Dendritic cell treated with granulocyte-macrophage colony-stimulating factor and Interleukin-4, amounts not matched to agents 40 ng/mL and 50 ng/mL, for 4 days (primary cell): ENCODE results near the gene CTU2.

Experiments used
- H3K27ac Mint-ChIP-seq: one replicate; pipeline ENCODE4 v1.8.0; 2022; ENCODE audit warnings: mild to moderate bottlenecking, mixed read lengths
- H3K27me3 Mint-ChIP-seq: one replicate; pipeline ENCODE4 v1.8.0; 2022; ENCODE audit warnings: mild to moderate bottlenecking, mixed read lengths
- H3K36me3 Mint-ChIP-seq: one replicate; pipeline ENCODE4 v1.8.0; 2022; ENCODE audit warnings: low read depth, mixed read lengths
- H3K4me1 Mint-ChIP-seq: one replicate; pipeline ENCODE4 v1.8.0; 2022; ENCODE audit warnings: low read depth, mixed read lengths
- H3K4me3 Mint-ChIP-seq: one replicate; pipeline ENCODE4 v1.8.0; 2022; ENCODE audit warnings: mild to moderate bottlenecking, moderate library complexity, mixed read lengths
- H3K9me3 Mint-ChIP-seq: one replicate; pipeline ENCODE4 v1.8.0; 2022; ENCODE audit warnings: mixed read lengths
- intact Hi-C: fragments of 100-400 bp; cut with micrococcal nuclease; formaldehyde crosslinking; loops from one replicate; pipeline ENCODE4 v1.15.0; 2022

CTU2 gene

GRCh38 chr16:88718178-88718577 is 11.9 kb downstream of the CTU2 start:
- Mint-ChIP-seq H3K36me3 (peaks cover 100% of the 10 kb centered on the region), H3K27me3 (no peaks in the 10 kb centered on the region), H3K9me3 (no peaks in the 10 kb centered on the region), H3K27ac (peak overlapping the region; percentile 30), H3K4me1 (peaks cover 17% of the 10 kb centered on the region), H3K4me3 (no peak overlapping the region)
- intact Hi-C loops = no loop called here

GRCh38 chr16:88719267-88719932 is 13.1 kb downstream of the CTU2 start:
- H3K27ac Mint-ChIP-seq = no peak overlapping the region
- intact Hi-C loops = no loop called here
- H3K4me3 Mint-ChIP-seq = no peak overlapping the region
- H3K9me3 Mint-ChIP-seq = no peaks in the 10 kb centered on the region
- H3K36me3 Mint-ChIP-seq = peaks cover 100% of the 10 kb centered on the region
- peaks cover 17% of the 10 kb centered on the region for H3K4me1 Mint-ChIP-seq
- no peaks in the 10 kb centered on the region for H3K27me3 Mint-ChIP-seq

DNA sequence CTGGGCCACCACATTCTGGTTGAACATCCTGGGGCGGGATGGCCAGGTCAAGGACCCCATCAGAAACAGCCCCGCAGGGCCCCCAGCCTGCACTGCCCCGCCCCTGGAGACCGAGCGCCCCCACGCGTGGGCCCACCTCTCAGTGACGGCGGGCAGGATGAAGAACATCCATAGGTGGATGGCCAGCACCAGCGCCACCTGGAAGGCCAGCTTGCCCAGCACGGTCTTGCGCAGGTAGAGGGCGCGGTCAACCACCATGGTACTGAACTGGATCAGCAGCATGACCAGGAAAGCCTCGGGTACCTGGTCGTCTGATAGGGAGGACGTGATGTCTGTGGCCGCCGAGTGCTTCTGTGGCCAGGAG is 13.6 kb downstream of the CTU2 start:
- peaks cover 17% of the 10 kb centered on the region for H3K4me1 Mint-ChIP-seq
- no peak overlapping the region for H3K4me3 Mint-ChIP-seq
- H3K36me3 Mint-ChIP-seq = peaks cover 100% of the 10 kb centered on the region
- intact Hi-C loops = no loop called here
- no peaks in the 10 kb centered on the region for H3K27me3 Mint-ChIP-seq
- H3K9me3 Mint-ChIP-seq = no peaks in the 10 kb centered on the region
- H3K27ac Mint-ChIP-seq = no peak overlapping the region

- H3K27me3 Mint-ChIP-seq = no peaks in the 10 kb centered on the region
- intact Hi-C loops = no loop called here
- no peak overlapping the region for H3K27ac Mint-ChIP-seq
- no peak overlapping the region for H3K4me3 Mint-ChIP-seq
- H3K36me3 Mint-ChIP-seq = peaks cover 100% of the 10 kb centered on the region
- H3K4me1 Mint-ChIP-seq = peaks cover 17% of the 10 kb centered on the region
- H3K9me3 Mint-ChIP-seq = no peaks in the 10 kb centered on the region
These were observed 14.2 kb downstream of the CTU2 start for GRCh38 chr16:88720396-88720970.

DNA sequence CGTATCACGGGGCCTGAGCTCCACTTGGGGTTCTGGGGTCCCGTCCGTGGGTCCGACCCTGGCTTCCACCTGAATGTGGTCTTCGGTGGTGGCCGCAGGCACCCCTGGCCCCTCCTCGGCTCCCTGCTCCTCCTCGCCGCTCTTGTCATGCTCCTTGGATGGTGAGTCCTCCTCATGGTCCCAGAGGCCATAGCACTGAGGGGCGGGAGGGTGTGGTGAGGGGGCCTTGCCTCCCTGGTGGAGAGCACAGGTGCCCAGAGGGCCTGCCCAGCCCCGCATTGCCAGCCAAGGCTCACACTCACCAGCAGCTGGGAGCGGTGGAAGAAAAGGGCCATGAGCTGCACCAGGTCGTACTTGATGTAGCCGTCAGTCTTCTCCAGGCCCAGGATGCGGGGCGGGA is 14.9 kb downstream of the CTU2 start:
- Mint-ChIP-seq H3K9me3 (no peaks in the 10 kb centered on the region), H3K4me1 (peaks cover 17% of the 10 kb centered on the region), H3K27me3 (no peaks in the 10 kb centered on the region), H3K4me3 (no peak overlapping the region), H3K27ac (no peak overlapping the region), H3K36me3 (peaks cover 100% of the 10 kb centered on the region)
- intact Hi-C loops = no loop called here

GRCh38 chr16:88721815-88722755 is 15.8 kb downstream of the CTU2 start:
- Mint-ChIP-seq H3K27ac (no peak overlapping the region), H3K36me3 (peaks cover 100% of the 10 kb centered on the region), H3K27me3 (no peaks in the 10 kb centered on the region), H3K4me1 (peaks cover 17% of the 10 kb centered on the region), H3K9me3 (no peaks in the 10 kb centered on the region), H3K4me3 (no peak overlapping the region)
- intact Hi-C loops = no loop called here

GRCh38 chr16:88722784-88723506 is 16.6 kb downstream of the CTU2 start:
- peaks cover 17% of the 10 kb centered on the region for H3K4me1 Mint-ChIP-seq
- intact Hi-C loops = no loop called here
- H3K27me3 Mint-ChIP-seq = no peaks in the 10 kb centered on the region
- H3K27ac Mint-ChIP-seq = no peak overlapping the region
- no peaks in the 10 kb centered on the region for H3K9me3 Mint-ChIP-seq
- no peak overlapping the region for H3K4me3 Mint-ChIP-seq
- H3K36me3 Mint-ChIP-seq = peaks cover 100% of the 10 kb centered on the region

DNA sequence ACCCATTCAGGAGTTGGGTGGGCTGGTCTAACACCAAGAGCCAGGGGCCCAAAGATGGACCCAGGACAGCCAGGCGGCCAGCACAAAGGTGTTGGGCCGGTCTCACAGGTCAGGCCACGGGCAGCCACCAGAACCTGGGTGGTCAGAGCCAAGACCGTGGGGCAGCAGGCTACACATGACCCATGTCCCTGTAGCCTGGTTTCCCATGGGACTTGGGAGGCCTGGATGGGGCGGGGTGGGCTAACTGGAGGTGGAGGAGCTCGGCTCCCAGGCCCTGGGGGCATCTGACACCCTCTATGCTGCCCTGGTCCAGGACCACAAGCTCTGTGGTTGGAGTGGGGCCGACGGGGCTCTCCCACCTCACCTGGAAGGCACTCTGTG is 17.2 kb downstream of the CTU2 start:
- intact Hi-C loops = no loop called here
- no peak overlapping the region for H3K27ac Mint-ChIP-seq
- H3K36me3 Mint-ChIP-seq = peaks cover 98% of the 10 kb centered on the region
- H3K4me3 Mint-ChIP-seq = no peak overlapping the region
- no peaks in the 10 kb centered on the region for H3K9me3 Mint-ChIP-seq
- no peaks in the 10 kb centered on the region for H3K27me3 Mint-ChIP-seq
- H3K4me1 Mint-ChIP-seq = peaks cover 17% of the 10 kb centered on the region

- H3K4me1 Mint-ChIP-seq = peaks cover 17% of the 10 kb centered on the region
These were observed 17.6 kb downstream of the CTU2 start for GRCh38 chr16:88723911-88724310.

GRCh38 chr16:88724855-88725555 is 18.7 kb downstream of the CTU2 start:
- intact Hi-C loops = no loop called here
- H3K36me3 Mint-ChIP-seq = peaks cover 88% of the 10 kb centered on the region

More at GRCh38 chr16:88723911-88724310, 17.6 kb downstream of the CTU2 start:
- H3K27me3 Mint-ChIP-seq = no peaks in the 10 kb centered on the region
- no peak overlapping the region for H3K4me3 Mint-ChIP-seq
- H3K27ac Mint-ChIP-seq = no peak overlapping the region
- peaks cover 93% of the 10 kb centered on the region for H3K36me3 Mint-ChIP-seq
- H3K9me3 Mint-ChIP-seq = no peaks in the 10 kb centered on the region
- intact Hi-C loops = no loop called here

GRCh38 chr16:88725609-88726407 is 19.5 kb downstream of the CTU2 start:
- no peak overlapping the region for H3K27ac Mint-ChIP-seq

More at GRCh38 chr16:88724855-88725555, 18.7 kb downstream of the CTU2 start:
- H3K4me3 Mint-ChIP-seq = no peak overlapping the region
- no peaks in the 10 kb centered on the region for H3K27me3 Mint-ChIP-seq
- peaks cover 8% of the 10 kb centered on the region for H3K4me1 Mint-ChIP-seq
- H3K9me3 Mint-ChIP-seq = no peaks in the 10 kb centered on the region
- H3K27ac Mint-ChIP-seq = no peak overlapping the region

DNA sequence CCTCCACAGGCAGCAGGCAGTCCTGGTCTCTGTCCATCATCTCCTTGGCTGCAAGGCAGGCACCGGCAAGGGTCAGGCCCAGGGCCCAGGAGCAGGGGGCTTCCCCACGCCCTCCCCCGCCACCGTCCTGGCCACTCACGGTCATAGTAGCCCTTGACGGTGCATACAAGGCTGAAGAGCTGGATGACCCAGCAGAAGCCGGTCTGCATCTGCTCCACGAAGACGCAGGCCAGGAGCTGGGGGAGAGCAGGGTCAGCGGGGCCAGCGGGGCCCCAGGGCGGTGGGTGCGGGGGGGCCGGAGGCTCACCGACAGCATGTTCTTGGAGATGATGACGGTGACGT is 20.1 kb downstream of the CTU2 start:
- Mint-ChIP-seq H3K27me3 (no peaks in the 10 kb centered on the region), H3K4me1 (no peaks in the 10 kb centered on the region), H3K27ac (no peak overlapping the region), H3K36me3 (peaks cover 88% of the 10 kb centered on the region), H3K9me3 (no peaks in the 10 kb centered on the region), H3K4me3 (no peak overlapping the region)
- intact Hi-C loops = no loop called here

More at GRCh38 chr16:88725609-88726407, 19.5 kb downstream of the CTU2 start:
- no peak overlapping the region for H3K4me3 Mint-ChIP-seq
- H3K4me1 Mint-ChIP-seq = peaks cover under 1% of the 10 kb centered on the region
- no peaks in the 10 kb centered on the region for H3K9me3 Mint-ChIP-seq
- intact Hi-C loops = no loop called here
- H3K36me3 Mint-ChIP-seq = peaks cover 88% of the 10 kb centered on the region
- H3K27me3 Mint-ChIP-seq = no peaks in the 10 kb centered on the region

DNA sequence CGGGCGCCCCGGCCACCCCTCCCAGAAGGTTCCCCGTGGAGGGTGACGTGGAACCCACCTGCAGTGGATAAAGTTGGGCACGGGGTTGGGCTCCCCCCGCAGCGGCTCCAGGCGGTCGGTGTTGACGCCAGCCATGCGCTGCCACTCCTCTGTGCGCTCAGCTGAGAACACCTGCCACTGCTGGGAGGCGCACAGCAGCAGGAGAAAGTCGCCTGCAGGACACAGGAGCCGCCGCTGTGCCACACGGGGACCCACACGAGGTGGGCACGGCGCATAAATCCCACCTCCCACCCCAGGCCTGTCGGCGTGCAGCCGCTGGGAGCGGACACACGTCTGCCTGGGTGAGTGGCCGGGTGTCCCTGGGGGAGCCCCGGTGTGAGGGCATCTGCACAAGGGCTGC is 20.7 kb downstream of the CTU2 start:
- intact Hi-C loops = no loop called here
- Mint-ChIP-seq H3K9me3 (no peaks in the 10 kb centered on the region), H3K4me3 (no peak overlapping the region)

More for the DNA sequence above, 20.7 kb downstream of the CTU2 start:
- Mint-ChIP-seq H3K27me3 (no peaks in the 10 kb centered on the region), H3K27ac (no peak overlapping the region), H3K4me1 (no peaks in the 10 kb centered on the region), H3K36me3 (peaks cover 88% of the 10 kb centered on the region)
